Activated naive CD8-positive, alpha-beta T cell treated with anti-CD3 and anti-CD28 coated beads, Interleukin-2, amount 10 ng/mL, durations not matched to agents 7 days and 5 days (primary cell): ENCODE results near the gene RGS6. TPM values are rescaled to one million over a fixed set of nuclear protein-coding genes. Genes with fewer than 3 reads are reported as not detected.

Experiments
- ATAC-seq: fragments of 150-1000 bp; cut with Tn5 transposase; one replicate; pipeline ENCODE4 v1.10.0; 2021; ENCODE audit warnings: low read depth, moderate library complexity
- POLR2A ChIA-PET: fragments of 350-600 bp; sonication (Branson Sonifier 250); formaldehyde crosslinking; loops from one replicate; lab custom pipeline; 2021; ENCODE audit warnings: antibody characterized with exemption; lab: Charles Lee
- DNase-seq: peaks from one replicate; pipeline ENCODE4 v3.0.0; 2021
- H3K27ac Mint-ChIP-seq: one replicate; pipeline ENCODE4 v1.8.0; 2022; ENCODE audit warnings: mild to moderate bottlenecking, mixed read lengths
- H3K27me3 Mint-ChIP-seq: one replicate; pipeline ENCODE4 v1.8.0; 2022; ENCODE audit warnings: mild to moderate bottlenecking, moderate library complexity, mixed read lengths
- H3K36me3 Mint-ChIP-seq: one replicate; pipeline ENCODE4 v1.8.0; 2021; ENCODE audit warnings: mild to moderate bottlenecking, mixed read lengths
- H3K4me1 Mint-ChIP-seq: one replicate; pipeline ENCODE4 v1.8.0; 2021; ENCODE audit warnings: mixed read lengths
- H3K4me3 Mint-ChIP-seq: one replicate; pipeline ENCODE4 v1.8.0; 2022; ENCODE audit warnings: mild to moderate bottlenecking, moderate library complexity, mixed read lengths
- H3K9me3 Mint-ChIP-seq: one replicate; pipeline ENCODE4 v1.8.0; 2021; ENCODE audit warnings: mixed read lengths
- total RNA-seq, 2 experiments: library from RNA; stranded (reverse); gene quantifications; one replicate each; pipeline ENCODE4 v1.2.3, GENCODE V29; 2021

The RGS6 gene
- total RNA-seq, 2 experiments from 2014 or later = 0.08 TPM; not detected in 1

DNA sequence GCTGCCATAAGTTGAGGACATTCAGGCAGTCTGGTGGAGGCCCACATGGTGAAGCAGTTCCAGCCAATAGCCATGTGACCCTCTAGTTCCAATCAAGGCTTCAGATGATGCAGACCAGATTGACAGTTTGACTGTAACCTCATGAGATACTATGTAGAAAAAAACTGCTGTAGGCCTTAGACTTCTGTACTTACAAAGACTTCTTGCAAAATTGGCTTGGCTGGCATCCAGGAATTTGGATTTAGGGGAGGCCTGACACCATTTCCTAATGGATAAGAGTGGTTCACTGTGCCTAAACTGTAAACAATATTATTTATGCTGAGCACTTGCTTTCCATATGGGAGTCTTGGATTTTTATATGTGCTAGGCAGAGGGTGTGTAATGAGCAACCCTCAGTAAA is 76.4 kb downstream of the RGS6 start:
- no peaks in the 10 kb centered on the region for H3K9me3 Mint-ChIP-seq
- DNase-seq (no peak), ATAC-seq (no peak)
- no peak overlapping the region for H3K4me3 Mint-ChIP-seq
- H3K4me1 Mint-ChIP-seq = no peaks in the 10 kb centered on the region
- peaks cover 6% of the 10 kb centered on the region for H3K27me3 Mint-ChIP-seq
- POLR2A ChIA-PET = no interaction called here
- H3K27ac Mint-ChIP-seq = no peak overlapping the region
- no peaks in the 10 kb centered on the region for H3K36me3 Mint-ChIP-seq

DNA sequence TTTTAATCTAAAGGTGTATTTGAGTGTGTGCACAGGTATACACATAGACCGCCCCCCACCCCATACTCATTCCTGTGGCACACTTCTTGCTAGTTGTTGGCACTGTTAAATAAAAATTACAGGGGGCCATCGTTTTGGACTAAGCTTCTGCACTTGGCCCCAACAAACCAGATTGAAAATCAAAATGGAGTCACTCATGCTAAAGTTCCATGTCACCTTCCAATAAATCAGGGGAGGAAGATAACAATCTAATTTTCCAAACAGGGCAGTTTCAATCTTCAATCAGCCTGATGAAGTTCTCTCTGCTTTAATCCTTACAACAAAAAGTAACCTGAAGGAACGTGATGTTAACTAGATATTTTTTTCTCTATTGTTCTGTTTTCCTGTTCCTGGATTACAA is 78.2 kb downstream of the RGS6 start:
- Mint-ChIP-seq H3K36me3 (no peaks in the 10 kb centered on the region), H3K9me3 (no peaks in the 10 kb centered on the region), H3K27me3 (peaks cover 9% of the 10 kb centered on the region), H3K4me1 (no peaks in the 10 kb centered on the region), H3K27ac (no peak overlapping the region), H3K4me3 (no peak overlapping the region)
- ATAC-seq (no peak), DNase-seq (no peak)
- POLR2A ChIA-PET = no interaction called here

DNA sequence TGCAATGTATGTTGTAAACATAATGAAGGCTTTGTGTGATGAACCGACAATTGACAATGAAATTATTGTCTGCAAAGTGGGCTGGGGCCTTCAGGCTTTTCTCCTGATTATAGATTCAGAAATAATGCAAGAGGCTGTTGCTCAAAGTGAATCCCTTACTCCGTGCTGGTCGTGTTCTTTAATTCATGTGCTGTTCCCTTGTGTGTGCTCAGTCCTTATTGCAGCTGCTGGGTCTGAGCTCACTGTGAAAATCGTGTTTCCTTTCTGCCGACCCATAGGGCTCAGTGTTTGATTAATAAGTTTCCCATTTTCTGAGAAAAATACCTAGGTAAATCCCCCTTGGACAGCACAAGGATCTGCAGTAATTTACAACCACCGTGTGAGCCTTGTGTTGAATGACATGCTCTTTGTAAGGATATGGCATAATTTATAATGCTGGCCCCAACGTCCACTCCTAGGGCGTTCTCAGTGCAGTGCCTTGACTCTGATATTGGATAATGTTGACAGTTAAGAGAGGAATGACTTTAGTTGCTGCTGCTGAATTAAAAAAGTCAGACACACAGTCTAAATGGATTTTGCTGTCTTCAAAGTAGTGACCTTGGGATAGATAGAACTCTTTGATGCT is 81.6 kb downstream of the RGS6 start:
- Mint-ChIP-seq H3K4me1 (no peaks in the 10 kb centered on the region), H3K36me3 (no peaks in the 10 kb centered on the region), H3K27ac (no peak overlapping the region), H3K9me3 (no peaks in the 10 kb centered on the region), H3K4me3 (no peak overlapping the region), H3K27me3 (peaks cover 16% of the 10 kb centered on the region)
- ATAC-seq = no peak
- POLR2A ChIA-PET = no interaction called here
- DNase-seq = no peak

DNA sequence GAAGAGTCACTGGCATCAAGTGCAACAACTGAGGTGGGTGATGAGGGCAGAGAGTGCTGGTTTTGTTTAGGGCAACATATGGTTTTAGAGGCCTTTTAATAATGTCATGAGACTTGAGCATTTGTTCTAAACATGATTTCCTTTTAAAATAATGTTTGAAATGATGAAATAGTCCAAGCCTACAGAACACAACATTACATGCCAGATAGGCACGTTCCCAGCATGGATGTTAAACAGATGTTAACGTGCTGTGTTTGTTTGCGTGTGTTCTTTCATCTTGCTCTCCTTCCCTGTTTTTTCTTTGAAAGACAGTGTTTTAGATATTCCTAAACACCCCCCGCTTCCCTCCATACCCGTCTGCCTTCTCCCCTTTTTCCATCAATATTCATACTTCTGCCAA is 82.3 kb downstream of the RGS6 start:
- no peaks in the 10 kb centered on the region for H3K36me3 Mint-ChIP-seq
- POLR2A ChIA-PET = no interaction called here
- DNase-seq (no peak), ATAC-seq (no peak)
- peaks cover 20% of the 10 kb centered on the region for H3K27me3 Mint-ChIP-seq
- H3K4me1 Mint-ChIP-seq = no peaks in the 10 kb centered on the region
- no peaks in the 10 kb centered on the region for H3K9me3 Mint-ChIP-seq
- no peak overlapping the region for H3K4me3 Mint-ChIP-seq
- H3K27ac Mint-ChIP-seq = no peak overlapping the region

DNA sequence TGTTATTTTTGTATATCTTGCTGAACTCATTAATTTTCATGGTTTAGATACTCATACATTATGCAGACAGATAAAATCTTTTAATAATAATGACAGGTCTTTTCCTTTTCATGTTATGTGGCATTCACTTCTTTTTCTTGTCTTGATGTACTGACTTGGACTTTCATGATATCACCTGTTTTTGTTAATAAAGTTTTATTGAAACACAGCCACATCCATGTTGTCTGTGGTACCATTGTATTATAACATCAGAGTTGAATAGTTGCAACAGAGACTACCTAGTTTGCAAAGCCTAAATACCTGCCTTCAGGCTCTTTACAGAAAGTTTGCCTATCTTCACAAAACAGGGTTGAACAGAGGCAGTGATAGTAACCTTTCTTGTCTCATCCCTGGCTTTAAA is 85.1 kb downstream of the RGS6 start:
- H3K27me3 Mint-ChIP-seq = peaks cover 19% of the 10 kb centered on the region
- no peaks in the 10 kb centered on the region for H3K36me3 Mint-ChIP-seq
- no peak for ATAC-seq
- POLR2A ChIA-PET = no interaction called here
- no peak overlapping the region for H3K27ac Mint-ChIP-seq
- H3K4me1 Mint-ChIP-seq = no peaks in the 10 kb centered on the region
- H3K9me3 Mint-ChIP-seq = no peaks in the 10 kb centered on the region
- H3K4me3 Mint-ChIP-seq = no peak overlapping the region
- no peak for DNase-seq

DNA sequence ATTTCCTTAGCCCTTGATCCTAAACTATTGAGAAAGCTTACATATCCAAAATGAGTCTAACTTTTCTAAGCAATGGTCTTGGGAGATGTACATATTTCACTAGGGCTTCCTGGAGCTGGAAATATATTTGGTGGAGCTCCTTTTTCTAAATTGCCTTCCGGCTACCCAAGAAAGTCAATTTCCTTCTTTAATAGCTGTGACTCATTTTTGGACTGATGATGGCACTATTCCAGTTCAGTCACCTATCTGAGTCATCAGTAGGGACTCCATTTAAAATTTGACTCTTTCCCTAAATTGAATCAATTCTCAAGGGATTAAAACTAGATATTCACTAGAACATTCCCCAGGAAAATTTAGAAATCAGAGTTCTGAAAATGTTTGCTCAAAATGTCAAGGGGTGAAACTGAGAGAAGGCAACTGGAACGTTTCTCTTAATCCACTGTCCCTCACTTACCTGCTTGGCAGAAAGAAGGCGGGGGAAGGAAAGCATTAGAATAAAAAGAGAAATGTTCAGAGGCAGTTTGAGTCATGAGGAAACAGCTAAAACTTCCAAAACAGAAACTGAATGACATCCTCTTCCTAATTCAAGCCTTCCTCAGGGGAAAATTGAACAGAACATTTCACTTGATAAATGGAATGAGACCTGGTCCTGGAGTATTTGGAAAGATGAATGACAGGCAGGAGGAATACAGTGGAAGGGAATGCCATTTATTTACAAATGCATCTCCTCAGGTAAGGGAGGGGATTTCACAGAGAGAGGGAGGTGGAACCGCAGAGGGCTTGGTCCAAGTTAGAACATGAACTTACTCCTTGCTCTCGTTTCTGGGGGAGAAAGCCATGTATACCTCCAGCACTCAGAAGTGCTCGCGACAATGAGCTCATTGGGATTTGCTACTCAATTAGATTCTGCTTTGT is 91.2 kb downstream of the RGS6 start:
- H3K36me3 Mint-ChIP-seq = no peaks in the 10 kb centered on the region
- ATAC-seq = no peak
- H3K4me3 Mint-ChIP-seq = no peak overlapping the region
- H3K4me1 Mint-ChIP-seq = peaks cover 2% of the 10 kb centered on the region
- no peaks in the 10 kb centered on the region for H3K9me3 Mint-ChIP-seq
- DNase-seq = no peak
- POLR2A ChIA-PET = no interaction called here
- H3K27ac Mint-ChIP-seq = no peak overlapping the region
- peaks cover 23% of the 10 kb centered on the region for H3K27me3 Mint-ChIP-seq

DNA sequence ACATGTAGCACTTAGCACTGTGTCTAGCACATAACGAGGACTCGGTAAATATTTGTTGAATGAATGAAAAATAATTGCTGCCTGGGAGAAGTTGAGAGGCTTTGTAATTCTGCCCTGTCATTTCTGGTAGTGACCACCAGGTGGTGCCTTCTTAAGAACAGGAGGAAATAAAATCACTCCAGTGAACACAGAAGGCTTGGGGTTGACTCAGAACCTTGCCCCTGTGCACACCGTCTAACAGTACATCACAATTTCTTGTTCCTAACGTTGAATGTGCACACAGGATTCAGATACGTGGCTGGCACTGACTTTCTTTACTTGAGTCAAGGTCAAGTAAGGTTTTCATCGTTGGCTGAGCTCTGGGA is 91.8 kb downstream of the RGS6 start:
- peak; percentile 91 for ATAC-seq
- H3K4me1 Mint-ChIP-seq = peaks cover 2% of the 10 kb centered on the region
- no peak overlapping the region for H3K27ac Mint-ChIP-seq
- DNase-seq = no peak
- no peak overlapping the region for H3K4me3 Mint-ChIP-seq
- H3K27me3 Mint-ChIP-seq = peaks cover 23% of the 10 kb centered on the region
- POLR2A ChIA-PET = no interaction called here
- H3K36me3 Mint-ChIP-seq = no peaks in the 10 kb centered on the region
- no peaks in the 10 kb centered on the region for H3K9me3 Mint-ChIP-seq

DNA sequence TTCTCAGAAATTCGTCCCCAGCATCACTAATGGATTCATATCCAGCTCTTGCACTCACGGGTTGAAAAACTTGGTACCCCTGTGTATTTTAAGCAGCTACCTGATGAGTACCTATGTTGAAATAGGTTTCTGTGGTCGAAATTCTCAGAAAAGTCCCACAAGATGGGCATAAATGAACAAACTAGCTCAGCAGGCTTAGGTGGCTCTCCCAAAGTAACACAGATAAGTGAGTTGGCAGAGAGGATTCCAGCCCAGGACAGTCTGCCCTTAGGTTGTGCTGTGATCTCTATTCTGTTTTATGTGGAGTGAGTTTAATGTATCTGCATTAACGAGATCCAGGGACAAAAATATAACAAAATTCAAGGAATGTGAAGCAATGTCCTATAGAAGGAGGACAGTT is 92.3 kb downstream of the RGS6 start:
- Mint-ChIP-seq H3K9me3 (no peaks in the 10 kb centered on the region), H3K4me3 (no peak overlapping the region), H3K36me3 (no peaks in the 10 kb centered on the region), H3K4me1 (peaks cover 2% of the 10 kb centered on the region), H3K27me3 (peaks cover 22% of the 10 kb centered on the region), H3K27ac (no peak overlapping the region)
- no peak for ATAC-seq
- no peak for DNase-seq
- POLR2A ChIA-PET = no interaction called here

DNA sequence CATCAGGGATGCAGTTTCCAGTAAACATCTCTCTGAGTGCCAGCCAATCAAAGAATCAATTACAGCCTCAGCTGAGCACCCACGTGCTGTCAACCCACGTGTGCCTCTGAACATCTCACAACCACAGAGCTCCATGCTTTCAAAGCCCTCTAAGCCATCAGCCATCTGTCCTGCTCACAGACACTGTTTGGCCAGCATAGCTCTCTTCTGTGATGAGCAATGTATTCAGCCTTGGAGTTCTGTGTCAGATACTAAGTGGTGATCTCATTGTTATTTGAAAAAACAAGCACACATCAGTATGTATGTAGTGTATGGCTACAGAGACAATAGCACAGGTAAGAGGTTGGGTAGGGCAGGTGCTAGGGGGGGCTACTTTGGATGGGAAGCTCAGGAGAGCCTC is 94.3 kb downstream of the RGS6 start:
- Mint-ChIP-seq H3K27me3 (peaks cover 22% of the 10 kb centered on the region), H3K9me3 (no peaks in the 10 kb centered on the region), H3K27ac (no peak overlapping the region), H3K4me1 (peaks cover 2% of the 10 kb centered on the region), H3K36me3 (no peaks in the 10 kb centered on the region), H3K4me3 (no peak overlapping the region)
- ATAC-seq = no peak
- no peak for DNase-seq
- POLR2A ChIA-PET = no interaction called here

DNA sequence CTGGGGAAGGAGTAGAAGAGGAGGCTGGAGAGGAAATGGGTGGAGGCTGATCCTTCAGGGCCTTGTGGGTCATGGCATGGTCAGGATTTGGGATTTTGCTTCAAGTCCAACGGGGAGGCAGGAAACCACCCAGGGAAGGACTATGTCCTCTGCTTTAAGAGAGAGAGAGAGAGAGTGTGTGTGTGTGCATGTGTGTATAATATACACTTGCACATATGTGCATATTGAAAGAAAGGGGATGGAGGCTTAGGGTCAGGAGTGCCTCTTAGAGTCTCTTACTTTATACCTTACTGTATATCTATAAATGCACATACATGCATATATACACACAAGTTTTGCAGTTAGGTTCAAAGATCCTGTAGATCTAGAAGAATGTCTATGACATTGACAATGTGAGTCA is 94.8 kb downstream of the RGS6 start:
- no peaks in the 10 kb centered on the region for H3K9me3 Mint-ChIP-seq
- H3K36me3 Mint-ChIP-seq = no peaks in the 10 kb centered on the region
- no peak overlapping the region for H3K4me3 Mint-ChIP-seq
- H3K4me1 Mint-ChIP-seq = peaks cover 2% of the 10 kb centered on the region
- DNase-seq (no peak), ATAC-seq (no peak)
- no peak overlapping the region for H3K27ac Mint-ChIP-seq
- POLR2A ChIA-PET = no interaction called here
- H3K27me3 Mint-ChIP-seq = peaks cover 19% of the 10 kb centered on the region

DNA sequence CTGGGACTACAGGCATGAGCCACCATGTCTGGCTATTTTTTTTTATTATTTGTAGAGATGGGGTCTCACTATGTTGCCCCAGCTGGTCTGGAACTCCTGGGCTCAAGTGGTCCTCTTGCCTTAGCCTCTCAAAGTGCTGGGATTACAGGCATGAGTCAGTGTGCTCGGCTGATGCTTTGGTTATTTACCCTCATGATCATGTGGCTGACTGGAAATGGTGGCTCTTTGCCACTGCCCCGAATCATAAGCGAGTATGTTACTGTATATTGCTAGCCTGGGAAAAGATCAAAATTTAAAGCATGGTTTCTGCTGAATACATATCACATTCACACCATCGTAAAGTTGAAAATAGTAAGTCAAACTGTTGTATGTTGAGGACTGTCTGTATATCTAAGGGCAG is 101.1 kb downstream of the RGS6 start:
- Mint-ChIP-seq H3K36me3 (no peaks in the 10 kb centered on the region), H3K4me3 (no peak overlapping the region), H3K9me3 (no peaks in the 10 kb centered on the region), H3K27ac (no peak overlapping the region), H3K4me1 (no peaks in the 10 kb centered on the region), H3K27me3 (peaks cover 8% of the 10 kb centered on the region)
- ATAC-seq (no peak), DNase-seq (no peak)
- POLR2A ChIA-PET = no interaction called here

DNA sequence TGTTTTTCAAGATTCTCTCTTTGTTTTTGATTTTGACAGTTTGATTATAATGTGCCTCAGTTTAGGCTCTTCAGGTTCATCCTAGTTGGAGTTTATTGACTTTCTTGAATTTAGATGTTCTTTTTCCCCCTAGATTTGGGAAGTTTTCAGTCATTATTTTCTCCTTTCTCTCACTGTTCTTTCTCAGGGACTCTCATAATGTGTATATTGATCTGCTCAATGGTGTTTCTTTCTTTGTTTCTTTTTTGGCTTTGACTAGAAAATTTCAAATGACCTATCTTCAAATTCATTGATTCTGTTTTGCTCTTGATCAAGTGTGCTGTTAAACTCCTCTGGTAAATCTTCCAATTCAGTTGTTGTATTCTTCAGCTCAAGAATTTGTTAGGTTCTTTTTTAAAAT is 108.3 kb downstream of the RGS6 start:
- POLR2A ChIA-PET = no interaction called here
- ATAC-seq (no peak), DNase-seq (no peak)
- Mint-ChIP-seq H3K27ac (no peak overlapping the region), H3K4me3 (no peak overlapping the region), H3K36me3 (no peaks in the 10 kb centered on the region), H3K9me3 (no peaks in the 10 kb centered on the region), H3K4me1 (no peaks in the 10 kb centered on the region), H3K27me3 (peaks cover 16% of the 10 kb centered on the region)

DNA sequence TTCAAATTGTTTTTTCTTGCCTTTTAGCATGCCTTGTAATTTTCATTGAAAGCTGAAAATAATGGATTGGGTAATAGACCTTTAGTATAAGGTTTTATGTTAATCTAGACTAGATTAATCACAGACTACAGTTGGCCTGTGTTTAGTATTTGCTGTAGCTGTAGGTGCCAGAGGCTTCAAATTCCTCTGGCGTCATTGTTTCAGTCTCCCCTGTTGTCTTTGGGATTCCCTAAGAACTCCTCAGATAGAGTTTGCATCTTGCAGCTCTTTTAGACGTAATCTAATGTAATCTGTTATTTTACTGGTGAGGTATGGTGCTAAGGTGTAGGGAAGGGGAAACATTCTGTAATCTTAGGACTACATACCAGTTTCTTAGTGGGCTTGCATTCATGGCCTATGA is 113.0 kb downstream of the RGS6 start:
- DNase-seq = no peak
- no peak for ATAC-seq
- peaks cover 1% of the 10 kb centered on the region for H3K4me1 Mint-ChIP-seq
- peaks cover 9% of the 10 kb centered on the region for H3K27me3 Mint-ChIP-seq
- POLR2A ChIA-PET = no interaction called here
- no peak overlapping the region for H3K27ac Mint-ChIP-seq
- no peak overlapping the region for H3K4me3 Mint-ChIP-seq
- H3K36me3 Mint-ChIP-seq = no peaks in the 10 kb centered on the region
- H3K9me3 Mint-ChIP-seq = no peaks in the 10 kb centered on the region

DNA sequence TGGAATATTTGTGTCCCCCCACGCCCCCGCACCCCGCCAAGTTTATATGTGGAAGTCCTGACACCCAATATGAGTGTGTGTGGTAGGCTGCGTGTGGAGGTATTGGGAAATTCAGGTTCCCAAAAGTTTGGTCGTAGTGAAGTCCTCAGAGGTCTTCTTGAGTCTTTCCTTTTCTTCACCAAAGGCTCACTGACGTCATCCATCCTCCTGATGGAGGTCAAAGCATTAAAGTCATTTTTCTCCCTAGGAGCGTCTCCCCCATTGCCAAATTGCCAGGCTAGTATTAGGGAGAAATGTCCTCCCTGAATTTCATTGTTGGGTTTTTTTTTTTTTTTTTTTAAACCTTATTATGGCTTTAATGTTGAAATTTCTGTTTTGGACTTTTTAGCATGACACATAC is 113.7 kb downstream of the RGS6 start:
- POLR2A ChIA-PET = no interaction called here
- Mint-ChIP-seq H3K36me3 (no peaks in the 10 kb centered on the region), H3K27ac (no peak overlapping the region), H3K9me3 (no peaks in the 10 kb centered on the region), H3K4me3 (no peak overlapping the region), H3K27me3 (peaks cover 10% of the 10 kb centered on the region), H3K4me1 (peaks cover 1% of the 10 kb centered on the region)
- ATAC-seq (no peak), DNase-seq (no peak)
